T-helper 1 cell treated with Interleukin-12 subunit alpha and Interleukin-12 subunit beta and Interleukin-4 antibody, amounts not matched to agents 30 ng/mL and 1 ng/mL, for 36 hours (primary cell): ENCODE results near the gene CCHCR1. TPM values are rescaled to one million over a fixed set of nuclear protein-coding genes. Genes with fewer than 3 reads are reported as not detected.

Source experiments
- intact Hi-C: fragments of 100-400 bp; cut with micrococcal nuclease; formaldehyde crosslinking; loops from one replicate; pipeline ENCODE4 v1.15.1; 2024
- total RNA-seq: library from RNA; stranded (reverse); gene quantifications from 2 replicates; pipeline ENCODE4 v1.2.3, GENCODE V29; 2022

The CCHCR1 gene
- total RNA-seq, 1 donor from 2014 or later = 42.4 TPM

GRCh38 chr6:31163922-31164321, 6.3 kb upstream of the CCHCR1 start:
- intact Hi-C loops = no loop called here

DNA sequence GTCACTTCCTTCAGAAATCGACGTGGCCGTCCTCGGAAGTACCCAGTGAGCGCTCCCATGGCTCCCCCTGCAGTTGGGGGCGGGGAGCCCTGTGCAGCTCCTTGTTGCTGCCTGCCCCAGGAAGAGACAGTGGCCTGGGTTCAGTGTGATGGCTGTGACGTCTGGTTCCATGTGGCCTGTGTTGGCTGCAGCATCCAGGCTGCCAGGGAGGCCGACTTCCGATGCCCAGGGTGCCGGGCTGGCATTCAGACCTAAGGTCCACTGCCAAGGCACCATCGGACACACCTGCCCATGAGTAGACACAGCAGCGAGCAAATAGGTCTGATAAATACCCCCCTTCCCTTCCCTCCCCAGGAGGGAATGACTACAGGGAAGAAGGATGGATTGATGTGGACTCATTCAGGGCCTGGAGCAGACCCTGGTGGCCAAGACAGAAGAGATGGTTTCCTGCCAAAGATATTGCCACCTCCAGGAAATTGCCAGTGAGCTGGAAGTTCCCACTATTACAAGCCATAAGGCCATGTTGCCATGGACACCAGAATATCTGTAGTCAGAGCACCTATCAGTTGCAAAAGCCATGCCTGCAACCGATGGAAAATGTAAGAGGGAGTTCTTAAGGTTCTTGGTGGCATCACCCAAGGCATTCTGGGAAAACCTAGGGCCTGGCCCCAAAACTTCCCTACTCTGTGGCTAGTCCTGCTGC, 5.0 kb upstream of the CCHCR1 start:
- intact Hi-C loops = no loop called here

DNA sequence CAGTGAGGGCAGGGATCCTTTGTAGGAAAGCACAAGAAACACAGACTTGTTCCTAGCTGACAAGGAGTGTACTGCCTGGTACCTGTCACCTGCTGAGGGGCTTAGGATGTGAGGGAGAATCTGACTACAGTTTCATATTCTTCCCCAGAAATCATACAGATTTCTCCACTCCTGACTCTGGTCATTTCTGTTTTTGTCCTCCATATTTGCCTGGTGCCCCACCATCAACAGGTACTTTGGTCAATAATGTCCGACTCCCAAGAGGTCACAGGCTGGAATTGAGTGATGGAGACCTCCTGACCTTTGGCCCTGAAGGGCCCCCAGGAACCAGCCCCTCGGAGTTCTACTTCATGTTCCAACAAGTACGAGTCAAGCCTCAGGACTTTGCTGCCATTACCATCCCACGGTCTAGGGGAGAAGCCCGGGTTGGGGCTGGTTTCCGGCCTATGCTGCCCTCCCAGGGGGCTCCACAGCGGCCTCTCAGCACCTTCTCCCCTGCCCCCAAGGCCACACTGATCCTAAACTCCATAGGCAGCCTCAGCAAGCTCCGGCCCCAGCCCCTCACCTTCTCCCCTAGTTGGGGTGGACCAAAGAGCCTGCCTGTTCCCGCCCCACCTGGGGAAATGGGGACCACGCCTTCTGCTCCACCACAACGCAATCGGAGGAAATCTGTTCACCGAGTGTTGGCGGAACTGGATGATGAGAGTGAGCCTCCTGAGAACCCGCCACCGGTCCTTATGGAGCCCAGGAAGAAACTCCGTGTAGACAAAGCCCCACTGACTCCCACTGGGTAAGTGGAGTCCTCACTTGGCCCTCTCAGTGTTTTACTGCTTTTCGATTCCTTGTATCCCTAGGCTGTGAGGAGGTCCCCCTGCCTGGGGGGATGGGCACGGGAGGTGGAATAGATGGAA, 3.9 kb upstream of the CCHCR1 start:
- intact Hi-C loops = no loop called here

DNA sequence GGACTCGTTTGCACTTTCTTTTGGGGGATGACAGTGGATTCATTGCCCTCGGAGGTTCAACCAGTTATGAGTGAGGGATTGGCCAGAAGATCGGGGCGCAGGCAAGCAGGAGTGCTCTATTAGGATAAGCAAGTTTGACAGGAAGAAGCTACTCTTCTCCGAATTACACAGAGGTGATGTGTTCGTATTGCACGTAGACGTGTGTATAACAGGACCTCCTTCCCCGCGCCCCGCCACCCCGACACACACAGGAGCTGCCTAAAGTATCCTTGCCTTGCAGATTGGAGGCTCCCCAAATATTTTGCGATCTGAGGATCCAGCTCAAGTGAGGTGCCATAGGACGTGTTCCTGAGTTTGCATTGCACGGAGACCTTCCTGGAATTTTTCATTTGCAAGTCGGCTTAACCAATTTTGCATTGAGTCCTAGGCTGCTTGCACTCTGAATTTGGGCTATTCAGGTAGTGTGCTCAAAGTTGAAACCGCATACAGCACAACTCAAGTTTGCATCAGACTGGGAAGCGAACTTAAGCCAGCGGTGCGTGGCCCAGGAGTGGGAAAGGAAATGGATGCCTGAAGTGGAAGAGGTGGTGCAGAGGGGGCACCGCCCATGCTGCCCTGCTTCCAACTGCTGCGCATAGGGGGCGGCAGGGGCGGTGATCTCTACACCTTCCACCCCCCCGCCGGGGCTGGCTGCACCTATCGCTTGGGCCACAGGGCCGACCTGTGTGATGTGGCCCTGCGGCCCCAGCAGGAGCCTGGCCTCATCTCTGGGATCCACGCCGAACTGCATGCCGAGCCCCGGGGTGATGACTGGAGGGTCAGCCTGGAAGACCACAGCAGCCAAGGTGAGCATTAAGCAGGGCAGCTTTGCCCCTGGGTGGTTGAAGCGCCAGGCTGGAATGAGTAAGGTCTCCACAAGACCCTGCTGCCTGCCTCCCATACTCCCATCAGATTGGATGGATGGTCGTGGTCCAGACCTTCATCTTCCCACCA, 1.6 kb upstream of the CCHCR1 start:
- intact Hi-C loops = loop anchor here (1.0 to 10.0 kb wide), 16 partner anchors 22 to 1092 kb away; partner anchors contain the start of genes C6orf136, DXO, HLA-C and MDC1

GRCh38 chr6:31158140-31158862, 699 bp upstream of the CCHCR1 start, which contains the start of gene TCF19:
TSS of gene TCF19 (plus strand) at chr6:31158589. CDS start at chr6:31159470, 881 bp downstream.
- intact Hi-C loops = loop anchor here (1.0 to 10.0 kb wide), 16 partner anchors 21 to 1092 kb away; partner anchors contain the start of genes C6orf136, DXO, HLA-C and MDC1

DNA sequence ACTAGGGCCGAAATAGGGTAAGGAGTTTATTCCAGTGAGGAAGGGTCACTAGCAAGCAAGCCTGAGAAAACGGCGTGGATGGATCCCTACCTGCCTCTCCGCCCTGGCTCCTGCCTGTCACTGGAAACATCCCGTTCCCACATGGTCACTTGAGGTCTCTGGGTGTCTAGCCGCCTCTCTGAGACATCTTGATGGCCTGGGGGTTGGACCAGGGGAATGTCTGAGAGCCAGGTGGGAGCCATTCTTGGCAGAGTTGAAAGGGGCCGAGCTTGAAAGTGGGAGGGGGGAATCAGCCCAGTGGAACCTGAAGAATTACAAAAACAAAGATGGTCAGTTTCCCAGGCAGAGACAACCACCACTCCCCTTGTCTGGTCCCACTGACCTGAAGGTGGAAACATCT, 961 bp downstream of the CCHCR1 start:
- intact Hi-C loops = loop anchor here (5.0 to 10.0 kb wide), 2 partner anchors 466 to 818 kb away; partner anchors contain the start of genes DXO and PRRC2A

- intact Hi-C loops = loop anchor here (10.0 kb wide), 1 partner anchor 820 kb away; the partner anchor contains the start of gene DXO
Observed at GRCh38 chr6:31154436-31154835, 3.2 kb downstream of the CCHCR1 start.

- intact Hi-C loops = loop anchor here (10.0 kb wide), 1 partner anchor 822 kb away; the partner anchor contains the start of gene DXO
Observed at GRCh38 chr6:31152781-31153180, 4.8 kb downstream of the CCHCR1 start.

DNA sequence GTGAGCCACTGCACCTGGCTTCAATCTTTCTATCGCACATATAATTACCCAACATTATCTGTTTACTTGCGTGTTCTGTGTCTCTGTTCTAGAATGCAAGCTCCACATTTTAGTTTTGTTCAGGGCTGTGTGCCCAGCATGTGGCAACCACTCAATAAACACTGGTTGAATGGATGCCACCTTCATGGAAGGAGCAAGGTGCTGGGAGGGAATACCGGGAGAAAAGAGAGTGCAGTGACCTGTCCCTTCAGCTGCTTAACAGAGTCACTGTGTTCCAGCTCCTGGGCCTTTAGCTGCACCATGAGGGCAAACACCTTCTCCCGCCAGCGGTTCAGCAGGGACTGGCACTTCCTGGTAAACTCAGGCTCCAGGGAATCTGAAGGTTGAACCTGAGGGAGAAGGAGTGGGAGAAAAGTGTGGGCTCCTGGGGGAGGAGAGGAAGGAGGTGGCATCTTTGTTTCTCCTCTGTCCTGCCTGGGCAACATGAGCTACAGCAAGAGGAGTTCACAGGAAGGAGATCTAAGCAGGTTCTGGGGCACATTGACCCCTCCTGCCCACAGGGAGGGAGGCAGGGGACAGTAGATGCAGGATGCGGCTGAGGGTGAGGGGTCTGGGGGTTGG, 7.7 kb downstream of the CCHCR1 start:
- intact Hi-C loops = loop anchor here (10.0 kb wide), 1 partner anchor 825 kb away; the partner anchor contains the start of gene DXO

GRCh38 chr6:31145386-31145785, 12.2 kb downstream of the CCHCR1 start:
- intact Hi-C loops = no loop called here

GRCh38 chr6:31144970-31145340, 12.6 kb downstream of the CCHCR1 start:
- intact Hi-C loops = no loop called here

DNA sequence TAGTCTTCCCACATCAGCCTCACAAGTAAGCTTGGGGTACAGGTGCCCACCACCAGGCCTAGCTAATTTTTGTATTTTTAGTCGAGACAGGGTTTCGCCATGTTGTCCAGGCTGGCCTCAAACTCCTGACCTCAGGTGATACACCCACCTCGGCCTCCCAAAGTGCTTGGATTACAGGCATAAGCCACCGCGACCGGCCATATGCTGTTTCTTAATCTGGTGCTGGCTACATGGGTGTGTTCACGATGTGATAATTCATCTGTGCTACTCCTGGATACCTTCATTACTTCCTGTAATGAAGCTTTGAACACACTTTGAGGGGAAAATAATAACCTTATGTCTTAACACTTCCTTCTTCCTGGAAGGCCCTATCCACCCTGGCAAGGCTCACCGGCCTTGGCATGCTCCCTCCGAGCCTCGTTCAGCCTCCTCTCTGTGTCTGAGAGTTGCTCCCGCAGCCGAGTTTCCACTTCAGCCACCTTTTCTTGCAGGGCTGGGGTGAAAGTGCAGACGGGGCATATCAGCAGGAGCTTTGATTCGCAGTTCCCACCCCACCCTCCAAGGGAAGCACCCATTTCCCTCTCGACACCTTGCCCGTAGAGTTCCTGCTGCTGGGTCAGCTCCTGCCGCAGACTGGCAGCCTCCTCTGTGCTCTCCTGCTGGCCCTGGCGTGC, 13.2 kb downstream of the CCHCR1 start:
- intact Hi-C loops = no loop called here

GRCh38 chr6:31143148-31143547, 14.5 kb downstream of the CCHCR1 start:
- intact Hi-C loops = no loop called here

- intact Hi-C loops = no loop called here
Observed at GRCh38 chr6:31142361-31142761, 15.2 kb downstream of the CCHCR1 start.

- intact Hi-C loops = no loop called here
Observed at GRCh38 chr6:31140643-31141042, 17.0 kb downstream of the CCHCR1 start.

DNA sequence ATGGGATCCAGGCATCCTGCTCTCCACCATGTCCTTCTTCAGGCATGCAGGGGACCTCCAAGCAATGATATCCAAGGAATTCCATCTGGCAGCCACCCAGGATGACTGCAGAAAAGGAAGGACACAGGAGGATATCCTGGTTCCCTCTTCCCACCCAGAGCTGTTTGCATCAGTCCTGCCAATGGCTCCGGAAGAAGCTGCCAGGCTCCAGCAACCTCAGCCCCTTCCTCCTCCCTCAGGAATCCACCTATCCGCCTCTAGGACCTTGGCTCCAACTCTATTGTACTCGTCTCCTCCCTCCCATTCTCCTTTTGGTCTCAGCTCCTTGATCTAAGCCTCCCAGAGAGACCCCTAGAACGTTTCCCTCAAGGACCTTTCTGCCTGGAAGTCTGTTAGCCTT, 18.0 kb downstream of the CCHCR1 start:
- intact Hi-C loops = no loop called here

GRCh38 chr6:31138982-31139381, 18.6 kb downstream of the CCHCR1 start, which contains the start of gene PSORS1C2:
TSS of gene PSORS1C2 (minus strand) at chr6:31139066. CDS start at chr6:31139026, 40 bp downstream.
- intact Hi-C loops = no loop called here

DNA sequence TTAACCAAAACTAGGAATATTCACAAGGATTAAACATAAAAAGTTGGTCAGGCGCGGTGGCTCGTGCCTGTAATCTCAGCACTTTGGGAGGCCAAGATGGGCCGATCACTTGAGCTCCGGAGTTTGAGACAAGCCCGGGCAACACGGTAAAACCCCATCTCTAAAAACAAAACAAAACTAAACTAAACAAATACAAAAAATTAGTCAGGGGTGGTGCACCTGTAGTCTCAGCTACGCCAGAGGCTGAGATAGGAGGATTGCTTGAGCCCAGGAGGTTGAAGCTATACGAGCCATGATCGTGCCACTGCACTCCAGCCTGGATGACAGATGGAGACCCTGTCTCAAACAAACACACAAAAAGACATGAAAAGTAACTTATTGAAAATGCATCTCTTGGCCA, 21.9 kb downstream of the CCHCR1 start:
- intact Hi-C loops = no loop called here

DNA sequence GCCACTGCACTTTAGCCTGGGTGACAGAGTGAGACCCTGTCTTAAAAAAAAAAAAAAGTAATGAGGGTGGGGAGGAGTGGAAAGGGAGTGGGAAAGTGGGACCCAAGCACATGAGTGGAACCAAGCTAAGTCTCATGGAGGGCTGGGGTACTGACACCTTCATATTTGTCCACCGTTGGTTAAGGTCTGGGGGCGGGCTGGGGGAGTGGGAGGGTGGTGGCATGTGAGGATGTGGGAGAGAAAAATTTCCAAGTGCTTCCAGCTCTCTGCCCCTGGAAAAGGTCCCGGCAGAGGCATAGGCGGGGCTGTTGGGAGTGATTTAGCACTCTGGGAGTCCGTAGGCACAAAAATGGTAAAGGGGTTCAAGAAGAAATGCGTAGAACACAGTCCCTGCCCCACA, 24.8 kb downstream of the CCHCR1 start:
- intact Hi-C loops = no loop called here
